Measurements from ENCODE around the gene PYGO2.
A peak's percentile ranks its signal among the peaks of the same experiment; 100 is the strongest.

Gene PYGO2

DNA sequence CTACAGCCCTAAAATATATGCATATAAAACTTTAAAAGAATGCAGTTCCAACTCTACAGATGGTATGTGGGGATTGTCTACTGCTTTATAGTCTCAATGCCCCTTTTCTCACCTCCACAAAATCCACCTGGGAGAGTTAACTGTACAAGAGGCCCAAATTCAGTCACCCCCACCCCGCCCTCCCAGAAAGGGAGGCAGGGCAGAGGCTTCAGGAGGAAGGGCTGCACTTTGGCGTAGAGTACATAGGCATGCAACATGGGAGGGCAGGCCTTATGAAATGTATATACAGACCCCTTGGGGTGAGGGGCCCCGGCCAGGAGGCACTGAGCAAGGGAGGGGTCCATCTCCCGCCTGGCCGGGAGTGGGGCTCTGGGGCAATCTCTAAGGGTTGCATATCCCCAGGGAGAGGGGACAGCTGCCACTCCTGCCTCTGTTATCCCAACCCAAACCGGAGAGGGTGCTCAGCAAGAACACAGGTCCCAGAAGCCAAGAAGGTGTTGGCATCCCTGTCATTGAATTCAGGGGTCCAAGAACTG, 1.3 kb upstream of the PYGO2 start:
- DNase-seq (ENCODE audit: low read depth in 1 of 2, low spot score in 1 of 2), result no peak
- no peaks in the 10 kb centered on the region for H3K27me3 ChIP-seq (ENCODE audit: insufficient read depth, poor library complexity, severe bottlenecking)
- TF ChIP-seq SPI1 (IDR thresholded peaks at IDR 0.05; ENCODE audit: borderline replicate concordance, low read depth) (no peak), POLR2AphosphoS5 (IDR thresholded peaks at IDR 0.05; ENCODE audit: low read depth) (no peak), GABPA (IDR thresholded peaks at IDR 0.05; ENCODE audit: low read depth) (no peak)
- TF ChIP-seq, protein P1, sequence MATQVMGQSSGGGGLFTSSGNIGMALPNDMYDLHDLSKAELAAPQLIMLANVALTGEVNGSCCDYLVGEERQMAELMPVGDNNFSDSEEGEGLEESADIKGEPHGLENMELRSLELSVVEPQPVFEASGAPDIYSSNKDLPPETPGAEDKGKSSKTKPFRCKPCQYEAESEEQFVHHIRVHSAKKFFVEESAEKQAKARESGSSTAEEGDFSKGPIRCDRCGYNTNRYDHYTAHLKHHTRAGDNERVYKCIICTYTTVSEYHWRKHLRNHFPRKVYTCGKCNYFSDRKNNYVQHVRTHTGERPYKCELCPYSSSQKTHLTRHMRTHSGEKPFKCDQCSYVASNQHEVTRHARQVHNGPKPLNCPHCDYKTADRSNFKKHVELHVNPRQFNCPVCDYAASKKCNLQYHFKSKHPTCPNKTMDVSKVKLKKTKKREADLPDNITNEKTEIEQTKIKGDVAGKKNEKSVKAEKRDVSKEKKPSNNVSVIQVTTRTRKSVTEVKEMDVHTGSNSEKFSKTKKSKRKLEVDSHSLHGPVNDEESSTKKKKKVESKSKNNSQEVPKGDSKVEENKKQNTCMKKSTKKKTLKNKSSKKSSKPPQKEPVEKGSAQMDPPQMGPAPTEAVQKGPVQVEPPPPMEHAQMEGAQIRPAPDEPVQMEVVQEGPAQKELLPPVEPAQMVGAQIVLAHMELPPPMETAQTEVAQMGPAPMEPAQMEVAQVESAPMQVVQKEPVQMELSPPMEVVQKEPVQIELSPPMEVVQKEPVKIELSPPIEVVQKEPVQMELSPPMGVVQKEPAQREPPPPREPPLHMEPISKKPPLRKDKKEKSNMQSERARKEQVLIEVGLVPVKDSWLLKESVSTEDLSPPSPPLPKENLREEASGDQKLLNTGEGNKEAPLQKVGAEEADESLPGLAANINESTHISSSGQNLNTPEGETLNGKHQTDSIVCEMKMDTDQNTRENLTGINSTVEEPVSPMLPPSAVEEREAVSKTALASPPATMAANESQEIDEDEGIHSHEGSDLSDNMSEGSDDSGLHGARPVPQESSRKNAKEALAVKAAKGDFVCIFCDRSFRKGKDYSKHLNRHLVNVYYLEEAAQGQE (IDR thresholded peaks at IDR 0.05; ENCODE audit: insufficient replicate concordance, low read depth), result no peak
- TF ChIP-seq, protein P2, sequence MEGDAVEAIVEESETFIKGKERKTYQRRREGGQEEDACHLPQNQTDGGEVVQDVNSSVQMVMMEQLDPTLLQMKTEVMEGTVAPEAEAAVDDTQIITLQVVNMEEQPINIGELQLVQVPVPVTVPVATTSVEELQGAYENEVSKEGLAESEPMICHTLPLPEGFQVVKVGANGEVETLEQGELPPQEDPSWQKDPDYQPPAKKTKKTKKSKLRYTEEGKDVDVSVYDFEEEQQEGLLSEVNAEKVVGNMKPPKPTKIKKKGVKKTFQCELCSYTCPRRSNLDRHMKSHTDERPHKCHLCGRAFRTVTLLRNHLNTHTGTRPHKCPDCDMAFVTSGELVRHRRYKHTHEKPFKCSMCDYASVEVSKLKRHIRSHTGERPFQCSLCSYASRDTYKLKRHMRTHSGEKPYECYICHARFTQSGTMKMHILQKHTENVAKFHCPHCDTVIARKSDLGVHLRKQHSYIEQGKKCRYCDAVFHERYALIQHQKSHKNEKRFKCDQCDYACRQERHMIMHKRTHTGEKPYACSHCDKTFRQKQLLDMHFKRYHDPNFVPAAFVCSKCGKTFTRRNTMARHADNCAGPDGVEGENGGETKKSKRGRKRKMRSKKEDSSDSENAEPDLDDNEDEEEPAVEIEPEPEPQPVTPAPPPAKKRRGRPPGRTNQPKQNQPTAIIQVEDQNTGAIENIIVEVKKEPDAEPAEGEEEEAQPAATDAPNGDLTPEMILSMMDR (IDR thresholded peaks at IDR 0.05; ENCODE audit: insufficient read depth, low read length), result no peak
- H3K27ac ChIP-seq (replicated peaks), result peak overlapping the region; percentile 97
- peak overlapping the region; percentile 79; the same call in 1 of the 2 replicates for H3K4me3 ChIP-seq (replicated peaks; ENCODE audit: insufficient read depth, low read length)

DNA sequence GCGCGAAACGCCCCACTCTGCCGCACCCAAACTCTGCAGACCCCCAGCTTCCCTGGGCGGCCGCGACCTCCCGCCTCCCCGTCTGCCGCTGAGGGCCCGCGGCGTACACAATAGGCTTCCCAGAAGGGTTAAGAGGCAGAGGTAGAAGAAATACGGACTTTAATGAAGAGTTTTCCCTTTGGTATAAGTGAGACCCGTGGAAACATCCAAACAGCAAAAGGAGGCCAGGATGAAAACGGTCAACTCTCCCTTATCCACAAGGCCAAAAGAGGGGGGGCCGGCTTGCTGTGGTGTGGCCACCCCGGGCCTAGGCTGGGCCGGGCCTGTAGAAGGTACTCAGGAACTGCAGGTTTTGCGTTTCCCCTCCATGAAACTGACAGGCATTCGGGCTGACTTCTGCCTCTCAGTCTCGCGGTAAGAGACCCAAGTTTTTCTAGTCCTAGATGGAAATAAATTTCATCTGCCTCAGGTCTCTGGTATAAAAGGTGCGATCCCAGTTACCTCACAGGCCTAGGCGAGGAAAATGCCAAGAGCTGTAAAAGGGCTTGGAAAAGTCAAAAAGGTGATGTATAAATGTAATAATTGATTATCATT, 671 bp upstream of the PYGO2 start:
- peak overlapping the region; percentile 97 for H3K27ac ChIP-seq (replicated peaks)
- peak overlapping the region; percentile 79 for H3K4me3 ChIP-seq (replicated peaks; ENCODE audit: insufficient read depth, low read length)
- peak in 1 of 2 experiments; percentile 56 for DNase-seq (ENCODE audit: low read depth in 1 of 2, low spot score in 1 of 2)
- TF ChIP-seq, protein P2 (IDR thresholded peaks at IDR 0.05; ENCODE audit: insufficient read depth, low read length), result no peak
- TF ChIP-seq GABPA (IDR thresholded peaks at IDR 0.05; ENCODE audit: low read depth), result no peak
- TF ChIP-seq SPI1 (IDR thresholded peaks at IDR 0.05; ENCODE audit: borderline replicate concordance, low read depth), result no peak; the same call in 1 of the 2 replicates
- no peak for TF ChIP-seq POLR2AphosphoS5 (IDR thresholded peaks at IDR 0.05; ENCODE audit: low read depth)
- TF ChIP-seq, protein P1 (IDR thresholded peaks at IDR 0.05; ENCODE audit: insufficient replicate concordance, low read depth), result no peak
- no peaks in the 10 kb centered on the region for H3K27me3 ChIP-seq (ENCODE audit: insufficient read depth, poor library complexity, severe bottlenecking)

DNA sequence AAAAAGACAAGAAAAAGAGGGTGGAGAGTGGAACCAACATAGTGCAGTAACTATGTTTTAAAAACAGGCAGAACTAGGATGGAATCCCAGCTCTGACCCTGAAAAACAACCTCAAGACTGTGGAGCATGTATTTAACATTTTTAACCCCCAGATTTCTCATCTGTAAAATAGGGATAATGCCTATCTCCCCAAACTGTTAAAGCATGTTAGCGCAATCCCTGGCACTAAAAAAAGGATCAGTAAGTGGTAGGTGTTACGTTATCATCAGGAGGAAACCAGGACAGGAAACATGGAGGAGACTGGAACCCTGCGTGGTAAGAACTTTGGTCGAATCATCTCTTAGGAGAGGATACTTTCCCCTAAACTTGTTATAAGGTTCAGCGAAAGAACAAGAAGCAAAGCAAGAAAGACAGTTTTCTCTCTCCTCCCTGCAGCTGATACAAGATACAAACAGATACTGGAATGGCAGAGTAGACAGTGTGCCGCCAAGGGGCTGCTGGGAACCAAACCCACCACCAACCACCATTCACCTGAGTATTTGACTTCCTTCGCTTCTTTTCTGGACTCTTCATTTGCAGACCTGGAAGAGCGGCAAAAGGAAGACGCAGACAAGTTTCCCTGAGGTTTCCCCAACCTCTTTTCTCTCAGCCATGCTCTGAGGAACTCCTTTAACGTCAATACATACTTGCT, 991 bp downstream of the PYGO2 start:
- no peak for DNase-seq (ENCODE audit: low read depth in 1 of 2, low spot score in 1 of 2)
- peak overlapping the region; percentile 97 for H3K27ac ChIP-seq (replicated peaks)
- TF ChIP-seq, protein P1 (IDR thresholded peaks at IDR 0.05; ENCODE audit: insufficient replicate concordance, low read depth), result no peak
- no peak for TF ChIP-seq SPI1 (IDR thresholded peaks at IDR 0.05; ENCODE audit: borderline replicate concordance, low read depth)
- TF ChIP-seq POLR2AphosphoS5 (IDR thresholded peaks at IDR 0.05; ENCODE audit: low read depth), result no peak
- TF ChIP-seq, protein P2 (IDR thresholded peaks at IDR 0.05; ENCODE audit: insufficient read depth, low read length), result no peak
- no peak for TF ChIP-seq GABPA (IDR thresholded peaks at IDR 0.05; ENCODE audit: low read depth)

More for the DNA sequence above, 991 bp downstream of the PYGO2 start:
- peak overlapping the region; percentile 79 for H3K4me3 ChIP-seq (replicated peaks; ENCODE audit: insufficient read depth, low read length)
- H3K27me3 ChIP-seq (ENCODE audit: insufficient read depth, poor library complexity, severe bottlenecking), result no peaks in the 10 kb centered on the region
